GM18508 (cell line): ENCODE data around the gene PALM3.
"Not testable (repeated sequence)": the region's sequence is repeated elsewhere in the genome, so short reads cannot be mapped to it uniquely, and the experiment has no call there.

ENCODE experiments used
- ATAC-seq: cut with Tn5 transposase; IDR thresholded peaks from one replicate; pipeline ENCODE4 v1.9.1; 2021; ENCODE audit warnings: moderate number of reproducible peaks; ENCODE audit not compliant: insufficient read depth, unreplicated experiment

Gene PALM3

GRCh38 chr19:14039181-14039580, 22.7 kb downstream of the PALM3 start:
- ATAC-seq = no peak

- ATAC-seq = no peak
These were observed 26.2 kb downstream of the PALM3 start for GRCh38 chr19:14035706-14036105.

GRCh38 chr19:14035159-14035558, 26.7 kb downstream of the PALM3 start:
- ATAC-seq = not testable (repeated sequence)

GRCh38 chr19:14033946-14034345, 27.9 kb downstream of the PALM3 start:
- no peak for ATAC-seq

GRCh38 chr19:14031719-14032480, 30.0 kb downstream of the PALM3 start, which contains the start of gene IL27RA:
Gene IL27RA (plus strand): TSS chr19:14031762. CDS start chr19:14031873, 111 bp downstream.
- ATAC-seq = no peak

- ATAC-seq = no peak
These were observed 30.7 kb downstream of the PALM3 start for GRCh38 chr19:14030997-14031718.

GRCh38 chr19:14028901-14029300, 33.0 kb downstream of the PALM3 start:
- ATAC-seq = no peak

- ATAC-seq = no peak
These were observed 33.9 kb downstream of the PALM3 start, which contains the start of gene RLN3 for GRCh38 chr19:14027856-14028450. Gene RLN3 (plus strand): TSS chr19:14028148. CDS start chr19:14028205, 57 bp downstream.

GRCh38 chr19:14026652-14027192, 35.2 kb downstream of the PALM3 start:
- ATAC-seq = not testable (repeated sequence)

GRCh38 chr19:14023404-14024235, 38.3 kb downstream of the PALM3 start:
- ATAC-seq = no peak

- ATAC-seq = no peak
These were observed 39.4 kb downstream of the PALM3 start for GRCh38 chr19:14022469-14022868.

GRCh38 chr19:14021474-14021873, 40.4 kb downstream of the PALM3 start:
- no peak for ATAC-seq

- not testable (repeated sequence) for ATAC-seq
These were observed 42.1 kb downstream of the PALM3 start for GRCh38 chr19:14019739-14020138.

- no peak for ATAC-seq
These were observed 42.8 kb downstream of the PALM3 start for GRCh38 chr19:14019100-14019499.

GRCh38 chr19:14015524-14016035, 46.3 kb downstream of the PALM3 start:
- peak; percentile 62 for ATAC-seq

GRCh38 chr19:14012378-14012915, 49.4 kb downstream of the PALM3 start:
- ATAC-seq = no peak

- ATAC-seq = peak; percentile 26
These were observed 54.9 kb downstream of the PALM3 start for GRCh38 chr19:14006766-14007562.

- ATAC-seq = peak; percentile 61
These were observed 55.7 kb downstream of the PALM3 start, which contains the start of gene RFX1 for GRCh38 chr19:14006085-14006765. Gene RFX1 (minus strand): TSS chr19:14006320. CDS start chr19:13993843, 12,477 bp downstream.
